Activated naive CD4-positive, alpha-beta T cell treated with anti-CD3 and anti-CD28 coated beads, Interleukin-2, amount 50 U/mL, for 16 hours (primary cell): ENCODE measurements around the gene HS6ST3.
"Not testable (repeated sequence)": the region's sequence is repeated elsewhere in the genome, so short reads cannot be mapped to it uniquely, and the experiment has no call there.

Experiments used
- DNase-seq: peaks from one replicate; pipeline ENCODE4 v3.0.0-alpha.2; 2020

HS6ST3 gene

DNA sequence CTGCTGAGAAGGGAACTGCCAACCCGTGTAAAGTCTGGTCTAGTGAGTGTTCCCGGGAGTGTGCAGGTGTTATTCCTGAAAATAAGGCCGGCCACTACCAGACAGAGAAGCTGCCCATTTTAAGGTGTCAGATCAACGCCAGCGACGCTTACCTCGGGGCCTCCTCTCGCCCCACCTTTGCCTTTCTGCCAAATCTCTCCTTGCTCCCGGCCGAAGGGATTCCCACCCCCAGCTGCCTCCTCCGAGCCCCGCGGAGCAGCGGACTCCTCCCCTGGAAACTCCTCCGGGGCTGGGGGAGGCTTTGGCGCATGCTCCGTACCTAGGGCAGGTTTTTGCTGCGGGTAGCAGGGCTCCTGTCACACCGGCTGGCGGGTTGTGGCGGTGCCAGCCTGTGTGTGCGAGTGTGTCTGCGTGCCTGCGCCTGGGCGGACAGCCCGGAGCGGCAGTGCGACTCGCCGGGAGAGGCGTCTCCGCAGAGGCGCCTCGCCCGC lies at the start of gene HS6ST3:
TSS of gene HS6ST3 (plus strand) at position 359 of the 491 bp plus-strand sequence.
- DNase-seq = no peak

- DNase-seq = no peak
These were observed 48.4 kb upstream of the HS6ST3 start for GRCh38 chr13:96041326-96042110.

DNA sequence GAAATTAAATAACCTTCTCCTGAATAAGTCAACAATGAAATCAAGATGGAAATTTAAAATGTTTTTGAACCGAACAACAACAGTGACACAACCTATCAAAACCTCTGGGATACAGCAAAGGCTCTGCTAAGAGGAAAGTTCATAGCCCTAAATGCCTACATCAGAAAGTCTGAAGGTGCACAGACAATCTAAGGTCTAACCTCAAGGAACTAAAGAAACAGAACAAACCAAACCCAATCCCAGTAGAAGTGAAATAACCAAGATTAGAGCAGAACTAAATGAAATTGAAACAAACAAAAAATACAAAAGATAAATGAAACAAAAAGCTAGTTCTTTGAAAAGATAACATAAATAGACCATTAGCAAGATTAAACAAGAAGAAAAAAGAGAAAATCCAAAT lies 45.7 kb upstream of the HS6ST3 start:
- no peak for DNase-seq

DNA sequence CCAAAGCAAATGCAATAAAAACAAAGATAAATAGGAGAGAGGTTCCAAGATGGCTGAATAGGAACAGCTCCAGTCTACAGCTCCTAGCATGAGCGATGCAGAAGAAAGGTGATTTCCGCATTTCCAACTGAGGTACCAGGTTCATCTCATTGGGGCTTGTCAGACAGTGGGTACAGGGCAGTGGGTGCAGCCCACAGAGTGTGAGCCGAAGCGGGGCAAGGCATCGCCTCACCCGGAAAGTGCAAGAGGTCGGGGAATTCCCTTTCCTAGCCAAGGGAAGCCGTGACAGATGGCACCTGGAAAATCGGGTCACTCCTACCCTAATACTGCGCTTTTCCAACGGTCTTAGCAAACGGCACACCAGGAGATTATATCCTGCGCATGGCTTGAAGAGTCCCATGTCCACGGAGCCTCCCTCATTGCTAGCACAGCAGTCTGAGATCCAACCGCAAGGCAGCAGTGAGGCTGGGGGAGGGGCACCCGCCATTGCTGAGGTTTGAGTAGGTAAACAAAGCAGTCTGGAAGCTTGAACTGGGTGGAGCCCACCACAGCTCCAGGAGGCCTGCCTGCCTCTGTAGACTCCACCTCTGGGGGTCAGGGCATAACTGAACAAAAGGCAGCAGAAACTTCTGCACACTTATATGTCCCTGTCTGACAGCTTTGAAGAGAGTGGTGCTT lies 43.3 kb upstream of the HS6ST3 start:
- DNase-seq = not testable (repeated sequence)

DNA sequence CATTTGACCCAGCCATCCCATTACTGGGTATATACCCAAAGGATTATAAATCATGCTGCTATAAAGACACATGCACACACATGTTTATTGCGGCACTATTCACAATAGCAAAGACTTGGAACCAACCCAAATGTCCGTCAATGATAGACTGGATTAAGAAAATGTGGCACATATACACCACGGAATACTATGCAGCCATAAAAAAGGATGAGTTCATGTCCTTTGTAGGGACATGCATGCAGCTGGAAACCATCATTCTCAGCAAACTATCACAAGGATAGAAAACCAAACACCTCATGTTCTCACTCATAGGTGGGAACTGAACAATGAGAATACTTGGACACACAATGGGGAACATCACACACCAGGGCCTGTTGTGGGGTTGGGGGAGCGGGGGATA lies 39.0 kb upstream of the HS6ST3 start:
- DNase-seq = not testable (repeated sequence)

GRCh38 chr13:96051491-96051890 lies 38.4 kb upstream of the HS6ST3 start:
- not testable (repeated sequence) for DNase-seq

DNA sequence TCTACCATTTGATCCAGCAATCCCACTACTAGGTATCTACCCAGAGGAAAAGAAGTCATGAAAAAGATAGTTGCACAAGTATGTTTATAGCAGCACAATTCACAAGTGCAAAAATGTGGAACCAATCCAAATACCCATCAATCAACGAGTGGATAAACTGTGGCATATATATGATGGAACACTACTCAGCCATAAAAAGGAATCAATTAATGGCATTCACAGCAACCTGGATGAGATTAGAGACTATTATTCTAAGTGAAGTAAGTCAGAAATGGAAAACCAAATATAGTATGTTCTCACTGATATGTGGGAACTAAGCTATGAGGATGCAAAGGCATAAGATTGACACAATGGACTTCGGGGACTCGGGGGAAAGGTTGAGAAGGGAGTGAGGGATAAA lies 38.0 kb upstream of the HS6ST3 start:
- not testable (repeated sequence) for DNase-seq

GRCh38 chr13:96052656-96053002 lies 37.3 kb upstream of the HS6ST3 start:
- no peak for DNase-seq

- no peak for DNase-seq
These were observed 36.8 kb upstream of the HS6ST3 start, which contains the start of gene UGGT2 for GRCh38 chr13:96053003-96053703. Gene UGGT2, minus strand, starts transcription at chr13:96053401. Its CDS starts 89 bp downstream, at chr13:96053312.

GRCh38 chr13:96065849-96066248 lies 24.1 kb upstream of the HS6ST3 start:
- DNase-seq = no peak

- DNase-seq = no peak
These were observed 21.2 kb upstream of the HS6ST3 start for GRCh38 chr13:96068729-96069128.

- DNase-seq = no peak
These were observed 18.4 kb upstream of the HS6ST3 start for GRCh38 chr13:96071504-96071903.

DNA sequence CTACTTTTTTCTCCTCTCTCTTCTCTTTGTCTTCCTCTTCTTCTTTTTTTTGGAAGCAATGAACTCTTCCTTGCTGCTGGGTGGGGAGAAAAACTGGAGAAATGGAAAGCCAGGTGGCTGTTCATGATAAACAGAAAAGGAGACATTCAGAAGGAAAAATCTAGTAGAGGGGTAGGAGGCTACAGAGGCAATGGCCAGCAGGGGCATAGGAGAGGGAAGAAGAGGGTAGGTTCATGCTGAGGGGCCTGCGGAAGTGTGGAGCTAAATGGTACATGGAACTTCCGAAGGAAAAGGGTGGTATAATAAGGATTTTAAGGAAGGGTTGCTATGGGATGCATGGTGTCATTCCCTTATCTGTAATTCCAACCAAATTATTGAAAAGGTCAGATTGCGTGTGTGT lies 17.5 kb upstream of the HS6ST3 start:
- DNase-seq = no peak

GRCh38 chr13:96075953-96076543 lies 13.9 kb upstream of the HS6ST3 start:
- no peak for DNase-seq

- no peak for DNase-seq
These were observed 9.2 kb upstream of the HS6ST3 start for GRCh38 chr13:96080676-96081075.

- no peak for DNase-seq
These were observed 8.0 kb upstream of the HS6ST3 start for GRCh38 chr13:96081888-96082287.

DNA sequence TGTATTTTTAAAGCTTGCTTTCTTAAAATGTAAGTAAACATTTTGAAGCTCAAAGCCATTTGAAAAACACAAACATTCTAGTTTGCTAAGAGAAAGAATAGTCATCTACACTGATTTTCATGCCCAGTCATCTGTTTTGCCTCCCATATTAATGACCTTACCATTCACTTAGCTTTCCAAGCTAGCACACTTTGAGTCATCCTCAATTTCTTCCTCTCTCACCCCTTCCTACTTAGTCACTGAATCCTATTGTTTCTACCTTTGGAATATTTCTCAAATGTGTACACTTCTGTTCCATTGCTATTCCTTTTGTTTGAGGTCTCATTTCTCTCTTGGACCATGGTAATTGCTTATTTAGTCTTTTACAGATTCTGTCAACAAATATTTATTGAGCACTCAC lies 7.3 kb upstream of the HS6ST3 start:
- no peak for DNase-seq

- no peak for DNase-seq
These were observed 3.2 kb upstream of the HS6ST3 start for GRCh38 chr13:96086736-96087135.

DNA sequence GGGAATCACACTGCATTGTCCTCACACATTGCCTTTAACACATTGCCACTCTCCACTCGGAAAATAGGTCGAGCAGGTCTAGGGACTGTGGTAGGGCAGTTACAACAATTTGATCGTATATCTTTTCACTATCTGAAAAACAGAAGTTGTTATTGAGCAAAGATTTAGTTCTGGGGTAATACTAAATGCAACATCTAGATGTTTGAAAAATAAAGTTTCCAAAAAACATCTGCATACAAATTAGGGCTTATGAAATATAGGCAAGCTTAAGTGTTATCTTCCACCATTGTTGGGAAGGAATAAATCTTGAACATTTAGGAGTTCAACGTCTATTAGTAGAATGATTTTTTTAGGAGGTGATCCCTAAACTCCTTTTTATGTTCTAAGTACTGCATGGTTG lies 768 bp upstream of the HS6ST3 start:
- no peak for DNase-seq

DNA sequence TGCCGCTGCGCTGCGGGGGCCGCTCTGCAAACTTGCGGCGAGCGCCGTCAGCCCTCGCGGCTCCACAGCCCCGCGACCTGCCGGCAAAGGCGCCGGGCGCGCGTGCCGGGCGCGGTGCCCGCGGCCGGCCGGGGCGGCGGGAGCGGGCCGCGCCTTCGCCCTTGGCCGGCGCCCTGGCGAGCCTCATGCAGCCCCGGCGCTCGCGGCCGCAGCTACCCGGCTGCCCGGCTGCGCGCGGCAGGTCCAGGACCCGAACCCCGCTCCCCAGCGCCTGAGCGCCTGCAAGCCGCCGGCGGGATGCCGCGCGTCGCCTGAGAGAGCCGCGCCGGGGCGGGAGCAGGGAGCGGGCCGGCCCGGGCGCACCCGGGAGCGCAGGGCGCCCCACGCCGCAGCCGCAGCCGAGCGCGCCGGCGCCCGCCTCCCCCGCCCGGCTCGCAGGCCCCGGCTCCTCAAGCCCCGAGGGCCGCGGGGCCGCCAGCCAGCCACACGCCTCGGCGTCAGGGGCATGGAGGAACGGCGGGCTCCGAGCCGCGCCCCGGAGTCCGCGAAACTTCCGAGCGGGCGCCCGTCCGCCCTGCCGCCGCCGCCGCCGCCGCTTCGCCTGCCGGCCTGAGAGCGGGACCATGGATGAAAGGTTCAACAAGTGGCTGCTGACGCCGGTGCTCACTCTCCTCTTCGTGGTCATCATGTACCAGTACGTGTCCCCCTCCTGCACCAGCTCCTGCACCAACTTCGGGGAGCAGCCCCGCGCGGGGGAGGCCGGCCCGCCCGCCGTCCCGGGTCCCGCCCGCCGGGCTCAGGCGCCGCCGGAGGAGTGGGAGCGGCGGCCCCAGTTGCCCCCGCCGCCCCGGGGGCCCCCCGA lies 564 bp downstream of the HS6ST3 start:
- DNase-seq = no peak

DNA sequence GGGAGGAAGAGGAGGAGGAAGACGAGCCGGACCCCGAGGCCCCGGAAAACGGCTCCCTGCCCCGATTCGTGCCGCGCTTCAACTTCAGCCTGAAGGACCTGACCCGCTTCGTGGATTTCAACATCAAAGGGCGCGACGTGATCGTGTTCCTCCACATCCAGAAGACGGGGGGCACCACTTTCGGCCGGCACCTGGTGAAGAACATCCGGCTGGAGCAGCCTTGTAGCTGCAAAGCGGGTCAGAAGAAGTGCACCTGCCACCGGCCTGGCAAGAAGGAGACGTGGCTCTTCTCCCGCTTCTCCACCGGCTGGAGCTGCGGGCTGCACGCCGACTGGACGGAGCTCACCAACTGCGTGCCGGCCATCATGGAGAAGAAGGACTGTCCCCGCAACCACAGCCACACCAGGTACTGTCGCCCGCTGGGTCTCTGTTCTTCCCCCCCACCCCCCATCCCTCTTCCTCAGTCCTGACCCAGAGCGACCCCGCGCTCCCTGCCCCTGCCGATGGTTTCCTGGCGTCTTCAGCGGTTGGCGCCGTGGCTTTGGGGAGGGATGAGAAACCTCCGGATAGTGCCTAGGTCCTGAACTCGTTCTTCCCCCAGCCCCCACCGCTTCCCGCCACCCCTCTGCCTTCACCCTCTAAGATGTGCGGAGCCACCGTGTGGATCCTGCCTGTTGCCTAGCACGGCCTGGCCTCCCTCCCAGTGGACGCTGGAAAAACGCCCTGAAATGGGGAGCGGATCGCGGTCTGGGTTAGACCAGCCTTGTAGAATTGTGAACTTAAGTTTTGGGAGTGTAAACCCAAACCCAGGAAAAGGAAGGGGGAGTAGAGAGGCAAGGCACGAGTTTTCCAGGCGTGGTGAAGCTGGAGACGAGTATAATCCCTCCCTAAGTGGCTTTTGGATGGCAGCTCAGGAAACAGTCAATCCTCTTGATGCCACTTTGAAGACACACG lies 1.5 kb downstream of the HS6ST3 start:
- no peak for DNase-seq
